Measurements from ENCODE around the gene ANKRD61. TPM values are rescaled to one million over a fixed set of nuclear protein-coding genes. Genes with fewer than 3 reads are reported as not detected.
A peak's percentile ranks its signal among the peaks of the same experiment; 100 is the strongest.
"Not testable (repeated sequence)": the region's sequence is repeated elsewhere in the genome, so short reads cannot be mapped to it uniquely, and the experiment has no call there.

Gene ANKRD61
- polyA plus RNA-seq, 3 donors from 2014 or later = 0.38 TPM; not detected in 2

GRCh38 chr7:6049780-6050179 lies 18.6 kb downstream of the ANKRD61 start:
- Mint-ChIP-seq H3K9me3 (no peaks in the 10 kb centered on the region), H3K27ac (no peak overlapping the region), H3K4me1 (peaks cover 3% of the 10 kb centered on the region in 2 donors), H3K36me3 (peaks cover 0 to 17% (median 9%) of the 10 kb centered on the region in 3 donors), H3K27me3 (ENCODE audit: low read depth in 3 of 3) (peaks cover 0 to 1% (median 0%) of the 10 kb centered on the region in 3 donors), H3K4me3 (no peak overlapping the region)
- DNase-seq = no peak

- Mint-ChIP-seq H3K4me1 (peaks cover 5 to 11% of the 10 kb centered on the region in 2 donors), H3K36me3 (peaks cover 0 to 14% (median 9%) of the 10 kb centered on the region in 3 donors)
- not testable (repeated sequence) for H3K4me3 Mint-ChIP-seq; DNase-seq; H3K27ac Mint-ChIP-seq; H3K9me3 Mint-ChIP-seq; H3K27me3 Mint-ChIP-seq (ENCODE audit: low read depth in 3 of 3)
Observed at GRCh38 chr7:6051185-6051584, 20.0 kb downstream of the ANKRD61 start.

- H3K36me3 Mint-ChIP-seq = peaks cover 0 to 3% (median 0%) of the 10 kb centered on the region in 3 donors
- DNase-seq = no peak
- peak overlapping the region in 1 of 5 donors; percentile 4 for H3K4me3 Mint-ChIP-seq
- peak overlapping the region in 1 of 6 donors; percentile 19 for H3K27ac Mint-ChIP-seq
- H3K27me3 Mint-ChIP-seq (ENCODE audit: low read depth in 3 of 3) = peaks cover 3 to 7% (median 5%) of the 10 kb centered on the region in 3 donors
- H3K9me3 Mint-ChIP-seq = no peaks in the 10 kb centered on the region
- peaks cover 27 to 37% of the 10 kb centered on the region in 2 donors for H3K4me1 Mint-ChIP-seq
Observed at GRCh38 chr7:6056616-6057015, 25.4 kb downstream of the ANKRD61 start.

GRCh38 chr7:6057316-6058129 lies 26.3 kb downstream of the ANKRD61 start:
- peaks cover 3 to 7% (median 5%) of the 10 kb centered on the region in 3 donors for H3K27me3 Mint-ChIP-seq (ENCODE audit: low read depth in 3 of 3)
- H3K36me3 Mint-ChIP-seq = peaks cover 0 to 3% (median 0%) of the 10 kb centered on the region in 3 donors
- no peak for DNase-seq
- H3K4me3 Mint-ChIP-seq = peak overlapping the region; percentile 89 to 100 (median 98)
- H3K4me1 Mint-ChIP-seq = peaks cover 27 to 37% of the 10 kb centered on the region in 2 donors
- H3K27ac Mint-ChIP-seq = peak overlapping the region; percentile 84 to 99 (median 98)
- H3K9me3 Mint-ChIP-seq = no peaks in the 10 kb centered on the region

- H3K36me3 Mint-ChIP-seq; H3K27me3 Mint-ChIP-seq (ENCODE audit: low read depth in 3 of 3); H3K27ac Mint-ChIP-seq; DNase-seq; H3K9me3 Mint-ChIP-seq: not testable (repeated sequence)
- Mint-ChIP-seq H3K4me1 (peaks cover 25 to 33% of the 10 kb centered on the region in 2 donors), H3K4me3 (peak overlapping the region in 3 of 5 donors; percentile 89 to 98 (median 95))
Observed at GRCh38 chr7:6059941-6060340, 28.8 kb downstream of the ANKRD61 start.

GRCh38 chr7:6071406-6071805 lies 40.2 kb downstream of the ANKRD61 start:
- Mint-ChIP-seq H3K27me3 (ENCODE audit: low read depth in 3 of 3) (no peaks in the 10 kb centered on the region), H3K4me3 (no peak overlapping the region), H3K36me3 (no peaks in the 10 kb centered on the region), H3K9me3 (no peaks in the 10 kb centered on the region), H3K4me1 (no peaks in the 10 kb centered on the region), H3K27ac (no peak overlapping the region)
- no peak for DNase-seq

- H3K36me3 Mint-ChIP-seq = no peaks in the 10 kb centered on the region
- no peak overlapping the region for H3K27ac Mint-ChIP-seq
- no peak for DNase-seq
- H3K9me3 Mint-ChIP-seq = no peaks in the 10 kb centered on the region
- H3K27me3 Mint-ChIP-seq (ENCODE audit: low read depth in 3 of 3) = no peaks in the 10 kb centered on the region
- no peak overlapping the region for H3K4me3 Mint-ChIP-seq
- H3K4me1 Mint-ChIP-seq = no peaks in the 10 kb centered on the region
Observed at GRCh38 chr7:6074612-6075380, 43.6 kb downstream of the ANKRD61 start.

- Mint-ChIP-seq H3K4me3 (no peak overlapping the region), H3K27me3 (ENCODE audit: low read depth in 3 of 3) (peaks cover 3 to 7% (median 4%) of the 10 kb centered on the region in 3 donors), H3K4me1 (peaks cover 11 to 12% of the 10 kb centered on the region in 2 donors), H3K27ac (no peak overlapping the region), H3K9me3 (no peaks in the 10 kb centered on the region), H3K36me3 (no peaks in the 10 kb centered on the region)
- no peak for DNase-seq
Observed at GRCh38 chr7:6078548-6078947, 47.4 kb downstream of the ANKRD61 start.

GRCh38 chr7:6083047-6083446 lies 51.9 kb downstream of the ANKRD61 start:
- not testable (repeated sequence) for H3K36me3 Mint-ChIP-seq; H3K4me3 Mint-ChIP-seq; H3K27ac Mint-ChIP-seq; DNase-seq; H3K27me3 Mint-ChIP-seq (ENCODE audit: low read depth in 3 of 3); H3K9me3 Mint-ChIP-seq
- H3K4me1 Mint-ChIP-seq = peaks cover 11 to 12% of the 10 kb centered on the region in 2 donors

Other genes with a start within 250 kb of the ANKRD61 start
- gene RNF216, start 249.7 kb upstream of the ANKRD61 start, polyA plus RNA-seq = 10 to 100 TPM in 2 of 3 donors, 1 to 10 TPM in 1; 4.8 to 35.7 (median 16.8) TPM
- gene OCM, start 150.6 kb upstream of the ANKRD61 start, polyA plus RNA-seq = under 1 TPM in 1 of 3 donors, not detected in 2; 0.92 TPM
- 10 to 100 TPM; 46.6 to 83.7 (median 59.5) TPM for gene CCZ1, start 132.6 kb upstream of the ANKRD61 start, polyA plus RNA-seq
- gene RSPH10B, start 60.7 kb upstream of the ANKRD61 start, polyA plus RNA-seq = not detected
- gene PMS2, start 22.3 kb upstream of the ANKRD61 start, polyA plus RNA-seq = 10 to 100 TPM in 1 of 3 donors, 1 to 10 TPM in 2; 6.6 to 13.8 (median 9.6) TPM
- 10 to 100 TPM; 18.8 to 39.3 (median 36.7) TPM for gene AIMP2, start 22.1 kb upstream of the ANKRD61 start, polyA plus RNA-seq
- 100 to 1,000 TPM in 1 of 3 donors, 10 to 100 TPM in 2; 98.4 to 133 (median 99.5) TPM for gene EIF2AK1, start 27.8 kb downstream of the ANKRD61 start, polyA plus RNA-seq
- 10 to 100 TPM in 1 of 3 donors, 1 to 10 TPM in 2; 1.6 to 13.2 (median 4.0) TPM for gene USP42, start 73.6 kb downstream of the ANKRD61 start, polyA plus RNA-seq
- 10 to 100 TPM in 1 of 3 donors, 1 to 10 TPM in 2; 1.2 to 19.3 (median 5.8) TPM for gene CYTH3, start 241.2 kb downstream of the ANKRD61 start, polyA plus RNA-seq

Measured in immature natural killer cell (primary cell).